NCI-H1436 treated with DMSO at 0.1 percent for 48 hours (cell line): ENCODE data around the gene CEP76.

Experiments used
- DNase-seq: peaks from one replicate; lab custom pipeline; 2025; lab: John Stamatoyannopoulos, UW

The CEP76 gene

GRCh38 chr18:12702221-12703095 is at the start of gene CEP76, which contains the start of gene PSMG2:
CEP76 (minus strand) TSS chr18:12702723; CDS start chr18:12702548, 175 bp downstream.
PSMG2 (plus strand) TSS chr18:12703042; CDS start chr18:12703108, 66 bp downstream.
- DNase-seq = no peak

- DNase-seq = no peak
Observed at GRCh38 chr18:12751891-12752290, 49.4 kb upstream of the CEP76 start.

- no peak for DNase-seq
Observed at GRCh38 chr18:12751503-12751884, 49.0 kb upstream of the CEP76 start.

- DNase-seq = no peak
Observed at GRCh38 chr18:12750715-12751502, 48.4 kb upstream of the CEP76 start.

GRCh38 chr18:12750076-12750714 is 47.7 kb upstream of the CEP76 start:
- DNase-seq = no peak

GRCh38 chr18:12749121-12749520 is 46.6 kb upstream of the CEP76 start:
- DNase-seq = no peak

- no peak for DNase-seq
Observed at GRCh38 chr18:12748671-12749070, 46.1 kb upstream of the CEP76 start.

- no peak for DNase-seq
Observed at GRCh38 chr18:12747530-12748315, 45.2 kb upstream of the CEP76 start.

GRCh38 chr18:12745095-12745795 is 42.7 kb upstream of the CEP76 start:
- DNase-seq = peak; percentile 31

GRCh38 chr18:12744103-12744502 is 41.6 kb upstream of the CEP76 start:
- DNase-seq = no peak

- DNase-seq = no peak
Observed at GRCh38 chr18:12742453-12742852, 39.9 kb upstream of the CEP76 start.

- no peak for DNase-seq
Observed at GRCh38 chr18:12741351-12741750, 38.8 kb upstream of the CEP76 start.

GRCh38 chr18:12737243-12737902 is 34.9 kb upstream of the CEP76 start:
- no peak for DNase-seq

- DNase-seq = no peak
Observed at GRCh38 chr18:12726774-12727550, 24.4 kb upstream of the CEP76 start.

GRCh38 chr18:12726331-12726730 is 23.8 kb upstream of the CEP76 start:
- no peak for DNase-seq

- no peak for DNase-seq
Observed at GRCh38 chr18:12722731-12723130, 20.2 kb upstream of the CEP76 start.

- DNase-seq = no peak
Observed at GRCh38 chr18:12721495-12722275, 19.2 kb upstream of the CEP76 start.

- no peak for DNase-seq
Observed at GRCh38 chr18:12711446-12711845, 8.9 kb upstream of the CEP76 start.

GRCh38 chr18:12703664-12704063 is 1.1 kb upstream of the CEP76 start:
- no peak for DNase-seq
